ENCODE data around the gene ARHGEF16. TPM values are rescaled to one million over a fixed set of nuclear protein-coding genes. Genes with fewer than 3 reads are reported as not detected.

The ARHGEF16 gene
- total and polyA plus RNA-seq, 2 experiments from 2014 or later, result 24.8 to 36.2 TPM

- H3K27ac ChIP-seq, result no peak overlapping the region
- no peak for TF ChIP-seq EZH2phosphoT487 (IDR thresholded peaks at IDR 0.05; ENCODE audit: low read depth, severe bottlenecking, unreplicated experiment)
- TF ChIP-seq EZH2 (IDR thresholded peaks at IDR 0.05; ENCODE audit: borderline replicate concordance), result no peak
- TF ChIP-seq, protein P1, sequence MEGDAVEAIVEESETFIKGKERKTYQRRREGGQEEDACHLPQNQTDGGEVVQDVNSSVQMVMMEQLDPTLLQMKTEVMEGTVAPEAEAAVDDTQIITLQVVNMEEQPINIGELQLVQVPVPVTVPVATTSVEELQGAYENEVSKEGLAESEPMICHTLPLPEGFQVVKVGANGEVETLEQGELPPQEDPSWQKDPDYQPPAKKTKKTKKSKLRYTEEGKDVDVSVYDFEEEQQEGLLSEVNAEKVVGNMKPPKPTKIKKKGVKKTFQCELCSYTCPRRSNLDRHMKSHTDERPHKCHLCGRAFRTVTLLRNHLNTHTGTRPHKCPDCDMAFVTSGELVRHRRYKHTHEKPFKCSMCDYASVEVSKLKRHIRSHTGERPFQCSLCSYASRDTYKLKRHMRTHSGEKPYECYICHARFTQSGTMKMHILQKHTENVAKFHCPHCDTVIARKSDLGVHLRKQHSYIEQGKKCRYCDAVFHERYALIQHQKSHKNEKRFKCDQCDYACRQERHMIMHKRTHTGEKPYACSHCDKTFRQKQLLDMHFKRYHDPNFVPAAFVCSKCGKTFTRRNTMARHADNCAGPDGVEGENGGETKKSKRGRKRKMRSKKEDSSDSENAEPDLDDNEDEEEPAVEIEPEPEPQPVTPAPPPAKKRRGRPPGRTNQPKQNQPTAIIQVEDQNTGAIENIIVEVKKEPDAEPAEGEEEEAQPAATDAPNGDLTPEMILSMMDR (IDR thresholded peaks at IDR 0.05; ENCODE audit: poor library complexity), result no peak
- H4K20me1 ChIP-seq (ENCODE audit: insufficient read depth, poor library complexity, severe bottlenecking), result no peaks in the 10 kb centered on the region
- H3K36me3 ChIP-seq (replicated peaks; ENCODE audit: insufficient read depth, low read depth), result no peaks in the 10 kb centered on the region
- H3K4me2 ChIP-seq, result no peak overlapping the region
- no peaks in the 10 kb centered on the region for H3K27me3 ChIP-seq
- WGBS (ENCODE audit: low lambda C conversion rate, missing lambda C conversion rate), result 87% methylated on average over 19 of the region's 19 CpGs
- no peak overlapping the region for H3K4me3 ChIP-seq
- no peaks in the 10 kb centered on the region for H3K9me2 ChIP-seq (replicated peaks; ENCODE audit: insufficient read depth)
- DNase-seq (ENCODE audit: low spot score), result no peak
- no peaks in the 10 kb centered on the region for H3K4me1 ChIP-seq (ENCODE audit: insufficient read depth)
- no peak overlapping the region for H2AFZ ChIP-seq
- H3K79me2 ChIP-seq, result no peaks in the 10 kb centered on the region
- H3K9me3 ChIP-seq (ENCODE audit: low read depth), result no peaks in the 10 kb centered on the region
Measured at GRCh38 chr1:3409366-3410141, 44.9 kb upstream of the ARHGEF16 start.

GRCh38 chr1:3410142-3410925, 44.1 kb upstream of the ARHGEF16 start:
- H3K36me3 ChIP-seq (replicated peaks; ENCODE audit: insufficient read depth, low read depth), result no peaks in the 10 kb centered on the region
- DNase-seq (ENCODE audit: low spot score), result peak; percentile 76
- no peaks in the 10 kb centered on the region for H3K27me3 ChIP-seq
- TF ChIP-seq EZH2phosphoT487 (IDR thresholded peaks at IDR 0.05; ENCODE audit: low read depth, severe bottlenecking, unreplicated experiment) (no peak), EZH2 (IDR thresholded peaks at IDR 0.05; ENCODE audit: borderline replicate concordance) (no peak)
- TF ChIP-seq, protein P1 (IDR thresholded peaks at IDR 0.05; ENCODE audit: poor library complexity), result peak; percentile 65
- H3K27ac ChIP-seq, result no peak overlapping the region
- no peaks in the 10 kb centered on the region for H3K4me1 ChIP-seq (ENCODE audit: insufficient read depth)
- H2AFZ ChIP-seq, result no peak overlapping the region
- H3K79me2 ChIP-seq, result no peaks in the 10 kb centered on the region
- 76% methylated on average over 21 of the region's 21 CpGs for WGBS (ENCODE audit: low lambda C conversion rate, missing lambda C conversion rate)
- H3K9me2 ChIP-seq (replicated peaks; ENCODE audit: insufficient read depth), result no peaks in the 10 kb centered on the region
- H3K4me3 ChIP-seq, result no peak overlapping the region
- H3K4me2 ChIP-seq, result no peak overlapping the region
- no peaks in the 10 kb centered on the region for H3K9me3 ChIP-seq (ENCODE audit: low read depth)
- no peaks in the 10 kb centered on the region for H4K20me1 ChIP-seq (ENCODE audit: insufficient read depth, poor library complexity, severe bottlenecking)

GRCh38 chr1:3411806-3412205, 42.7 kb upstream of the ARHGEF16 start:
- Histone ChIP-seq H3K79me2 (no peaks in the 10 kb centered on the region), H3K4me2 (no peak overlapping the region), H4K20me1 (ENCODE audit: insufficient read depth, poor library complexity, severe bottlenecking) (no peaks in the 10 kb centered on the region), H2AFZ (no peak overlapping the region), H3K4me1 (ENCODE audit: insufficient read depth) (no peaks in the 10 kb centered on the region), H3K9me2 (replicated peaks; ENCODE audit: insufficient read depth) (no peaks in the 10 kb centered on the region), H3K27me3 (no peaks in the 10 kb centered on the region), H3K27ac (no peak overlapping the region), H3K9me3 (ENCODE audit: low read depth) (no peaks in the 10 kb centered on the region), H3K4me3 (no peak overlapping the region), H3K36me3 (replicated peaks; ENCODE audit: insufficient read depth, low read depth) (no peaks in the 10 kb centered on the region)
- 91% methylated on average over 21 of the region's 30 CpGs for WGBS (ENCODE audit: low lambda C conversion rate, missing lambda C conversion rate)
- TF ChIP-seq EZH2phosphoT487 (IDR thresholded peaks at IDR 0.05; ENCODE audit: low read depth, severe bottlenecking, unreplicated experiment) (no peak), EZH2 (IDR thresholded peaks at IDR 0.05; ENCODE audit: borderline replicate concordance) (no peak)
- TF ChIP-seq, protein P1 (IDR thresholded peaks at IDR 0.05; ENCODE audit: poor library complexity), result no peak
- no peak for DNase-seq (ENCODE audit: low spot score)
